NCI-H82 (cell line): ENCODE results near the gene NDUFS7.

Experiments used
- DNase-seq: peaks from one replicate; lab custom pipeline; 2025; lab: John Stamatoyannopoulos, UW

Gene NDUFS7

GRCh38 chr19:1383312-1384084, at the start of gene NDUFS7:
NDUFS7 (plus strand) TSS chr19:1383907; CDS start chr19:1383927, 20 bp downstream.
- peak; percentile 89 for DNase-seq

- DNase-seq = no peak
These were observed 47.5 kb upstream of the NDUFS7 start for GRCh38 chr19:1336079-1336684.

DNA sequence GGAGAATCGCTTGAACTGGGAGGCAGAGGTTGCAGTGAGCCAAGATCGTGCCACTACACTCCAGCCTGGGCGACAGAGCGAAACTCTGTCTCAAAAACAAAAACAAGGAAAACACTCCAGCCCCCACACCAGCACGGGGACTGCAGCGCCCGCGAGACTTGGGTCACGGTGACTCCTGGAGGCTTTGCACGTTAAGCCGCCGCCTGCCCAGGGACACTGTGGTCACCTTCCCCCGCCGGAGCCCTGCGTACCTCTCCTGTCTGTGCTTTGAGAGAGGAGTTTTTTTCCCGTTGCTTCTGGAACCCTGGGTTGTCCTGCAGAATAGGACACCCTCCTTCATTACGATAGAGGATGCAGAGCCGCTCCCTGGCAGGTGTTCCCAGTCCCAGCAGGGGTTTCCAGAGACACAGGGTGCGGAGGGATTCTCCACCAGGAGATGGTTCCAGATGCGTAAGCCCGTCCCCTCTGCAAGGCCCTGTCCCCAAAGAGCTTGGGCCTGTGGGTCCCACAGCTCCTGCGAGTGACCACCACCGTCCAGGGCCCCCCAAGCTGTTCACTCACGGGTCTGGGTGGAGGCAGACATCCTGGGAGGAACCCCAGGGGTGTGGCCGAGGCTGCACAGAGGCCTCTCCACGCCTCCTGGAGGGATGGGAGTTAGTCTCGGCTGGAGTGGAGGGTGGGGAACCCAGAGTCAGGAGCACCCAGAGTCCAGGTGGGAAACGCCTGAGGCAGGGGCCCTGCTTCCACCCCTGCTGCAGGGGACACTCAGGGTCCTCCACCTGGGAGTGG, 42.8 kb upstream of the NDUFS7 start:
- no peak for DNase-seq

DNA sequence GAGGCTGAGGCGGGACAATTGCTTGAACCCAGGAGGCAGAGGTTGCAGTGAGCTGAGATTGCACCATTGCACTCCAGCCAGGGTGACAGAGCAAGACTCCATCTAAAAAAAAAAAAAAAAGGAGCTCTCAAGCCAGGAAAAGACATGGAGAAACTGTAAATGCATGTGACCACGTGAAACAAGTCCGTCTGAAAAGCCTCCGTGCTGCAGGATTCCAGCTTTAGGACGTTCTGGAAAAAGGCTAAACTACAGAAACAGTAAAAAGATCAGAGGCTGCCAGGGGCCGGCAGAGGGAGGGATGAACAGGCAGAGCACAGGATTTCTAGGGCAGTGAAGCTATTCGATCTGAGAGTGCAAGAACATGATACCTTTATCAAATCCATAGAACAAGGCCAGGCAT, 40.7 kb upstream of the NDUFS7 start:
- no peak for DNase-seq

- no peak for DNase-seq
These were observed 34.5 kb upstream of the NDUFS7 start for GRCh38 chr19:1349211-1349610.

- DNase-seq = no peak
These were observed 32.8 kb upstream of the NDUFS7 start for GRCh38 chr19:1350867-1351266.

DNA sequence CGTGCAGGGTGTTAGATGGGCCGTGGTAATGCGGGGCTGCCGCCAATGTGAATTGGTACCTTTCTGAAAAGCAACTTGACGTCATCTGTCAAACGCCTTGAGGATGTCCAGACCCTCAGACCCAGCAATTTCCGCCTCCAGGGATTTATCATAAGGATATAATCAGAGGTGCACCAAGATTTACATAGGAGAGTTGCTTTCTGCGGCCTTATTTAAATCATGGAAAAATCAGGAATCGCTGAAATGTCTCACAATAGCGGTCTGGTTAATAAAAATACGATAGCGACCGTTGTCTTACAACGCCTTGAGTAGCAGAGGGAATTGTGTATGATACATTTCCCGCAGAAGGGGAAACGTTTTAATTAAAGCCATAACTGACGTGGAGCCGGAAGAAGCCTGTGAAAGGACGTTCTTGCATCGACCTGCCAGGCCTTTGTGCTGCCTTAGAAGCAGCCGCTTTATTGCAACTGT, 32.3 kb upstream of the NDUFS7 start:
- no peak for DNase-seq

DNA sequence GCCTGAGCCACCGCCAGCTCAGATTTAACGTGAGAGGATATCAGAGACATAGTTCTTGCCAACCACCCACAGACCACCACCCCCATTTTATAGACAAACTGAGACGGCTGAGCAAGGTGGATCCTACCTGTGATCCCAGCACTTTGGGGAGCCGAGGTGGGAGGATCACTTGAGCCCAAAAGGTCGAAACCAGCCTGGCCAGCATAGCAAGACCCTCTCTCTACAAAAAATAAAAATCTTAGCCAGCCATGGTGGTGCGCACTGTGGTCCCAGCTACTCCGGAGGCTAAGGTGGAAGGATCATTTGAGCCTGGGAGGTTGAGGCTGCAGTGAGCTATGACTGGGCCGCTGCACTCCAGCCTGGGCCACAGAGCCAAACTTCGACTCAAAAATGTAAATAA, 30.6 kb upstream of the NDUFS7 start:
- DNase-seq = no peak

GRCh38 chr19:1354970-1355567, 28.6 kb upstream of the NDUFS7 start:
- peak; percentile 56 for DNase-seq

- no peak for DNase-seq
These were observed 27.9 kb upstream of the NDUFS7 start for GRCh38 chr19:1355568-1356507.

DNA sequence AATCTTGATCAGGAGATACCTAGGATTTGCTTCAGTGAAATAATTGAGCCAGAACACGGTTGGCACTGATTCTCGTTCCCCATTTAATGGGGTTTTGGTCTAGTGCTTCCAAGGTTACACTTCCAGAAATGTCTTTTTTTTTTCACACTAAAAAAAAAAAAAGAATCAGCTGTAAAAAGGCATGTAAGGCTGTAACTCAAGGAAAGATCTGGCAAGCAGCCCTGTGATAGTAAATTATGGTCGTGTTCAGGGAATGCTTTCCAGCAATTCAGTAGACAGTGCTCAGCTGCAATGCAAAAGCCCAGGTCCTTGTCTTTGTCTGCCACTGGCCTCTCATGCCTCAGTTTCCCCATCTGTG, 27.2 kb upstream of the NDUFS7 start:
- no peak for DNase-seq

DNA sequence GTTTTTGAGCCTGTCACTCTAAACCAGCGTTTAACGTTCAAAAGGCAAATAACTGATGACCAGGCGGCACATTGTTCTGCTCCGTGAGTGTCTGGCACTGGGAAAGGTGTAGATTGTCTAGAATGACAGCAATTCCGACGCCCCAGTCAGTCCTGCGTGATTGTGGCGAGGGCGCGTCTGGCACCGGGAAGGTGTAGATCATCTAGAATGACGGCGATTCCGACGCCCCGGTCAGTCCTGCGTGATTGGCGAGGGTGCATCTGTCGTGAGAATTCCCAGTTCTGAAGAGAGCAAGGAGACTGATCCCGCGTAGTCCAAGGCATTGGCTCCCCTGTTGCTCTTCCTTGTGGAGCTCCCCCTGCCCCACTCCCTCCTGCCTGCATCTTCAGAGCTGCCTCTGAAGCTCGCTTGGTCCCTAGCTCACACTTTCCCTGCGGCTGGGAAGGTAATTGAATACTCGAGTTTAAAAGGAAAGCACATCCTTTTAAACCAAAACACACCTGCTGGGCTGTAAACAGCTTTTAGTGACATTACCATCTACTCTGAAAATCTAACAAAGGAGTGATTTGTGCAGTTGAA, 26.1 kb upstream of the NDUFS7 start:
- no peak for DNase-seq

- no peak for DNase-seq
These were observed 23.4 kb upstream of the NDUFS7 start for GRCh38 chr19:1360126-1360817.

GRCh38 chr19:1360818-1361461, 22.8 kb upstream of the NDUFS7 start:
- peak; percentile 52 for DNase-seq

GRCh38 chr19:1361601-1362386, 21.9 kb upstream of the NDUFS7 start:
- no peak for DNase-seq

GRCh38 chr19:1362387-1363257, 21.1 kb upstream of the NDUFS7 start:
- no peak for DNase-seq

- no peak for DNase-seq
These were observed 20.1 kb upstream of the NDUFS7 start for GRCh38 chr19:1363599-1363998.
